Measurements from ENCODE around the gene GARIN5B. TPM values are rescaled to one million over a fixed set of nuclear protein-coding genes. Genes with fewer than 3 reads are reported as not detected.

Gene GARIN5B
- total RNA-seq, 1 donor from 2014 or later: not detected

- peaks cover 8% of the 10 kb centered on the region for H3K4me1 Mint-ChIP-seq
- ChIA-PET CTCF (no interaction called here), POLR2A (no interaction called here)
- H3K27me3 Mint-ChIP-seq: no peaks in the 10 kb centered on the region
- no peak overlapping the region for H3K27ac Mint-ChIP-seq
- no peaks in the 10 kb centered on the region for H3K9me3 Mint-ChIP-seq
- ATAC-seq (ENCODE audit: low read depth) (peak; percentile 60), DNase-seq (peak; percentile 30)
- intact Hi-C loops (cut with micrococcal nuclease): no loop called here
- H3K36me3 Mint-ChIP-seq (ENCODE audit: low read depth): no peaks in the 10 kb centered on the region
- no peak for TF ChIP-seq CTCF (IDR thresholded peaks at IDR 0.05)
- H3K4me3 Mint-ChIP-seq: no peak overlapping the region
Observed at GRCh38 chr19:55305491-55305890, 57.6 kb downstream of the GARIN5B start.

GRCh38 chr19:55304980-55305379 is 58.1 kb downstream of the GARIN5B start:
- no peak overlapping the region for H3K4me3 Mint-ChIP-seq
- ChIA-PET POLR2A (no interaction called here), CTCF (no interaction called here)
- no peak overlapping the region for H3K27ac Mint-ChIP-seq
- H3K4me1 Mint-ChIP-seq: peaks cover 8% of the 10 kb centered on the region
- no peak for DNase-seq
- TF ChIP-seq CTCF (IDR thresholded peaks at IDR 0.05): no peak
- intact Hi-C loops (cut with micrococcal nuclease): loop anchor here (5.0 kb wide), 1 partner anchor 163 kb away; no protein-coding TSS in a partner anchor
- H3K36me3 Mint-ChIP-seq (ENCODE audit: low read depth): no peaks in the 10 kb centered on the region
- ATAC-seq (ENCODE audit: low read depth): no peak
- no peaks in the 10 kb centered on the region for H3K27me3 Mint-ChIP-seq
- no peaks in the 10 kb centered on the region for H3K9me3 Mint-ChIP-seq

Other genes starting within 250 kb of the GARIN5B start
- 115 and 139 TPM in 2 replicates for gene PPP1R12C, start 245.6 kb downstream of the GARIN5B start, total RNA-seq
- not detected in 2 replicates for gene TNNT1, start 214.1 kb downstream of the GARIN5B start, total RNA-seq
- not detected in 2 replicates for gene TNNI3, start 205.5 kb downstream of the GARIN5B start, total RNA-seq
- not detected in 2 replicates for gene DNAAF3, start 196.6 kb downstream of the GARIN5B start, total RNA-seq
- gene SYT5, start 183.0 kb downstream of the GARIN5B start, total RNA-seq: not detected in 2 replicates
- not detected in 2 replicates for gene PTPRH, start 153.8 kb downstream of the GARIN5B start, total RNA-seq
- gene TMEM86B, start 134.5 kb downstream of the GARIN5B start, total RNA-seq: 12.6 and 14.8 TPM in 2 replicates
- 203 and 220 TPM in 2 replicates for gene PPP6R1, start 104.2 kb downstream of the GARIN5B start, total RNA-seq
- 32.2 and 32.9 TPM in 2 replicates for gene HSPBP1, start 83.2 kb downstream of the GARIN5B start, total RNA-seq
- gene BRSK1, start 79.3 kb downstream of the GARIN5B start, total RNA-seq: 1.3 and 2.7 TPM in 2 replicates
- not detected in 2 replicates for gene TMEM150B, start 37.9 kb downstream of the GARIN5B start, total RNA-seq
- gene KMT5C, start 23.4 kb downstream of the GARIN5B start, total RNA-seq: 7.2 and 8.1 TPM in 2 replicates
- gene COX6B2, start 8.5 kb downstream of the GARIN5B start, total RNA-seq: not detected in 2 replicates
- not detected in 2 replicates for gene IL11, start 7.2 kb upstream of the GARIN5B start, total RNA-seq
- gene TMEM190, start 13.6 kb upstream of the GARIN5B start, total RNA-seq: not detected in 2 replicates
- 3.8 and 4.9 TPM in 2 replicates for gene TMEM238, start 21.0 kb upstream of the GARIN5B start, total RNA-seq
- gene RPL28, start 22.7 kb upstream of the GARIN5B start, total RNA-seq: 3,790 and 4,042 TPM in 2 replicates
- gene UBE2S, start 44.5 kb upstream of the GARIN5B start, total RNA-seq: 29.6 and 34.6 TPM in 2 replicates
- gene SHISA7, start 80.0 kb upstream of the GARIN5B start, total RNA-seq: not detected in 2 replicates
- gene ISOC2, start 98.4 kb upstream of the GARIN5B start, total RNA-seq: 28.7 and 29.0 TPM in 2 replicates
- not detected in 2 replicates for gene C19orf85, start 101.5 kb upstream of the GARIN5B start, total RNA-seq
- gene ZNF628, start 113.4 kb upstream of the GARIN5B start, total RNA-seq: 10.4 and 12.7 TPM in 2 replicates
- gene NAT14, start 121.9 kb upstream of the GARIN5B start, total RNA-seq: 10.9 and 13.8 TPM in 2 replicates
- gene SSC5D, start 125.2 kb upstream of the GARIN5B start, total RNA-seq: 0.17 and 0.20 TPM in 2 replicates
- not detected in 2 replicates for gene SBK2, start 173.9 kb upstream of the GARIN5B start, total RNA-seq
- not detected in 2 replicates for gene SBK3, start 182.3 kb upstream of the GARIN5B start, total RNA-seq
- 10.3 and 10.9 TPM in 2 replicates for gene ZNF579, start 217.6 kb upstream of the GARIN5B start, total RNA-seq
- 17.5 and 21.2 TPM in 2 replicates for gene FIZ1, start 236.3 kb upstream of the GARIN5B start, total RNA-seq
- 12.6 and 16.1 TPM in 2 replicates for gene ZNF524, start 237.0 kb upstream of the GARIN5B start, total RNA-seq
- gene ZNF865, start 242.4 kb upstream of the GARIN5B start, total RNA-seq: 17.2 and 18.9 TPM in 2 replicates

Data from activated B cell treated with CpG ODN at 0.5 μM for 24 hours (primary cell).